Measurements from ENCODE around the gene TRIO.

The TRIO gene

DNA sequence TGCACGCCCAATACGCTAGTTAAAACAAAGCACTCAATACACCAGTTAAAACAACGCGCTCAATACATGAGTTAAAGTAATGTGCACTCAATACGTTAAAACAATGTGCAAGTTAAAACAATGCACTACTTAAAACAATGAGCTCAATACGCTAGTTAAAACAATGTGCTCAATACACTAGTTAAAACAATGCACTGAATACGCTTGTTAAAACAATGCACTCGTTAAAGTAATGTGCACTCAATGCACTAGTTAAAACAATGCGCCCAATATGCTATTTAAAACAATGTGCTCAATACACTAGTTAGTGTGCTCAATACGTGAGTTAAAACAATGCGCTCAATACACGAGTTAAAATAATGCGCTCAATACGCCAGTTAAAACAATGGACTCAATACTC lies 185.0 kb downstream of the TRIO start:
- no peak for DNase-seq (ENCODE audit: low spot score)

DNA sequence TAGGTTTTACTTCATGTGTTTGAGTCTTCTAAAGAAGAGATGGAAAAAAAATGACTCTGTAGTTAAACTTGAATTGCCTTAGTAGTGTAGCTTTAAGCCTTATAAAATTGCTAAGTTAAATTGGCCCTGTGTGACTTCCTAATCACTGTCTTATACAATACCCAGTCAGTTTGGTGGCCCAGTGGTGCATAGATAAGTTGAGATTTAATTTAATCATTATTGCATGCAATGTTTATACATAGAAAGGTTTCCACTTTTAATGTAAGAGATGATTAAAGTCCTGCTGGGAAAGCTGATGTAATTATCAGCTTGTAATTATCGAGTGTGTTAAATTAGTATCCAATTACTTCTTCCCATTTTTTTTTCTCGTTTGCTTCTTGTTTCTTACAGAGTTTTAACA lies 187.1 kb downstream of the TRIO start:
- DNase-seq (ENCODE audit: low spot score): no peak

DNA sequence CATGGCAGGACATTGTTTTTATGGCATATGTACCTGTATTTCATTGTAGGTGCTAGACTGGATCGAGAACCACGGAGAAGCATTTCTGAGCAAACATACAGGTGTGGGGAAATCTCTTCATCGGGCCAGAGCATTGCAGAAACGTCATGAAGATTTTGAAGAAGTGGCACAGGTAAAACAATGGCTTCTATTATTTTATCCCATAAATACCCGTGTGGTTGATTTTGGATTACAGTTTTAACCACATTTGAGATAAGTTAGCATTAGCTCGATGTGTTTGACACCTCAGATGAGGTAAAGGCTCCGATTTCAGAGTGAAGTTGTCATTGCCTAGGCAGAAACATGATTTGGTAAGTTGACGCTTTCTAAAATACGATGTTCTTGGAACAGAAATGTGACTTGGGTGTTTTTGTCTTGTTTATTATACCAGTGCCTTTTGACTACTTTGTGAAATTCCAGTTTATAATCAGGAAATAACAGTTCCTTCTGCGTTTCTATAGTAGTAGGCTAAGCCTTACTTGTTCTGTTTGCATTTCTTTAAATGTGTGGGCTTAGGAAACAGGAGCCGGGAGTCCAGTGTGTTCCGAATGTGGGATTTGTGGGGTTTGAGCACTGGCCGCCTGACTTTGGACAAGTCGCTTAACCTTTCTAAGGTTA lies 187.7 kb downstream of the TRIO start:
- DNase-seq (ENCODE audit: low spot score): no peak

DNA sequence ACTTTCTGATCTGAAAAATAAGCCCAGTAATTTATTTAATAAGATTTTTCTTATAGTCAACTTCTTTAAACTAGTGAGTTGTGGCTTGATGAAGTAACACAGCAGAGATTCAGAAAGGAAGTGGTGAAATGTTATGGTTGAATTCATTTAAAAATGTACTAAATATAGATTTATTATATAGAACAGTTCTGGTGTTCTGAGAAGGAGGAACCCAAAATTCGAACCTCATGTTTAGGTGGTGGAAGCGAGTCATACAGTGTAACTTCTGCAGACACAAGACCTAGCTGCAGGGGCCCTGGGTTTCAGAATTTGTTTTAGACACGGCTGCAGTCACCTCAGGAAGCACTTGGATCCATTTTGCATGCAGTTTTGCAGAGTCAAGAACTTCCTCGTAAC lies 188.2 kb downstream of the TRIO start:
- DNase-seq (ENCODE audit: low spot score): no peak

DNA sequence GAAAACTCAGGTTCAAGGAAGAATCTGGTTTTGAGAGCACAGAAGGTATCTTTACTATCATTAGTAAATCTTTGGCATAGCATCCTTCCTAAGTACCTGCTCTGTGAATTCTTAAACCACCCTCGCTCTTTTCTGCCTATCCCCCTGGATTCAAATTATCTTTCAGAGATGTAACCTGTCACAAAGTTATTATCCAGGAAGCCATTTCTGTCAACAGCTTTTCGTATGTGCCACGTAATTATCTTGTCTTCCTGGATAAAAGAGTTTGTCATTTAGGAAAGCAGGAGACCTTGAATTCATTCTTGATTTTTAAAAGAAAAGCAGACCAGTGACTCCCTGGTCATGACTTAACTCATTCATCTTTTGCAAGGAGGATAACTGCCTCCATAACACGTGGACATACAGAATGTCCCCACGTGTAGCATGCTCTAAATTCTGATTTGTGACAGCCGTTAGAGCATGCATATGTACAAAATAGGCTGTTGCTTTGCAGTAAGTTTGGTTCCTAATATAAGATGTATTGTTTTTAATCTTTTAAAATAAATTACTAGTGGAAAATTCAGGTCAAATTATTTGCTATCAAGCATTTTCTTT lies 189.0 kb downstream of the TRIO start:
- no peak for DNase-seq (ENCODE audit: low spot score)

DNA sequence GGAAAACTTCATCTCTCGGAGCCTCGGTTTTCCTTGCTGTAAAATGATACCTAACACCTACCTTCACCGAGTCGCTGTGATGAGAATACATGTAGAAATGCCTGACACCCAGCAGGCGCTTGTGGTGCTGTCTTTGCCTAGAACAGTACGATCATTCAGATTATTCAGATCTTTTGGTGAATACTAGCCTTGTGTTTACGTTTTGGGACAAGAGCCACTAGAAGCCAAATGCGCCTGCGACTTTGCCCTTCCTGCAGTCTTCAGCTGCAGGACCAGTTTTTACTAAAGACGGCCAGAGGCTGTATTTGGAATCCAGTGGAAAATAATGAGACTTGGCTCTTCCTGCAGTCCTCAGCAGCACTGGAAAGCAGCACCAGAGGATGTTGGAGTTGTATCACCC lies 189.6 kb downstream of the TRIO start:
- DNase-seq (ENCODE audit: low spot score): no peak

DNA sequence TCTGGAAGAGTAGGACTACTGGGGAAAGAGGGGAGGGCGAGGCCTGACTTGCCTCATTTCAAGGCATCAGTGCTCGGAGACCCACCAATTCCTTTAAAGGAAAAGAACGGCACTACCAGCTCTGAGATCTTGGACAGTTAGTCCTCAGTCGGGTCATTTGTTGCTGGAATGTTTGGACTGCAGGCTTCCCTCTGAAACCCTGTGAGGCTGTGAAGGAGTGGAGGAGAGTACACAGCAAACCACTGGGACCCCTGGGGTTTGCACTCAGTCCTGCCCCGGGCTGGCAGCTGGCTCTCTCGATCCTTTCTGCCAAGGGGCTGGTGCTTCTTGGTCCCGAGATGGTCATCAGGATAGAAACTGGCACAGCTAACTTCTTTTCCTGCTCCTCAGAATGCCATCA lies 194.5 kb downstream of the TRIO start:
- DNase-seq (ENCODE audit: low spot score): no peak

DNA sequence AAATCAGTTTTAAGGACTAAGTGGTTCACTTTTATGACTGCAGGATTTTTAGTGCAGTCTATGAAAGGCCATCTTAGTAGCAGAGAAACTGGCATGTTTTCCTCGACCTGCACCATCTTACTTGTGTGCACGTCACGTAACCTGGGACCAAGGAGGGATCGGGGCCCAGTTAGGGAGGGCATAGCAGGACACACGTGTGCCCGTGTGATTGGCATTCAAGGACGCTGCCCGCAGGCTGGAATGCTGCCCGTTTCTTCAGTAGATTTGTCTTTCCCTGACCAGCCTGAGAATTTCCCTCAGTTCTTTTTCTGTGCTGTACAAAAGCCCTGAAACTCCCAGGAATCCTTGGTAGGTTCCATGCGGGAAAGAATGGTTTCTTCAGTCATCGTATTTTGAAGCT lies 196.3 kb downstream of the TRIO start:
- no peak for DNase-seq (ENCODE audit: low spot score)

DNA sequence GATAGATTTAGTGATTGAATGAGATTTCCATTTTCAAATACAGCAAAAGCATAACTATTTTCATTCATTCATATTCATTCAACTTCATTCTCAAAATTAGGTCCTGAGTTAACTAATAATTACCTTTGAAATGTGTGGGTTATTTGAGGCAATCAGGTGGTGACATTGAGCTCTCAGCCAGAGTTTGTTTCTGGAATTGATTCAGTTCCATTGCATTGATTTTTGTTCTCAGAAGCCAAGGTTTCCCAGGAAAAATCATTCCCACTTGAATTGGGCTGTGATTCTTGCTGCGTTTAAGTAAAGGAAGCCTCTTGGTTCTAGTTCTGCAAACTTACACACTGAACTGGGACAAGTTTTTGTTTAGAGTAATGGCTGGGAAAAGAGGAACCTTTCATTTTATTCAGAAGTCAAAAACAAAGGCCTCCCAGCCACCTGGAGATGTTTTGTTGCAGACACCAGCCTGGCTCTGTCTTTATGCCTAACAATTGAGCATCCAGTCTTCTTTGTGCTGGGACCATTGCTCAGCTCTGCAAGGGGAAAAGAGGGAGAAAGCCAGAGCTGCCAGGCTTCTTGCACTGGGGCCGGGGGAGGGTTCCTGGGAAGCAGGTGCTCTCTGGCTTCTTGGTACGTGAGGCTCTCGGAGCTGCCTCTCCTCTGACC lies 198.6 kb downstream of the TRIO start:
- DNase-seq (ENCODE audit: low spot score): no peak

DNA sequence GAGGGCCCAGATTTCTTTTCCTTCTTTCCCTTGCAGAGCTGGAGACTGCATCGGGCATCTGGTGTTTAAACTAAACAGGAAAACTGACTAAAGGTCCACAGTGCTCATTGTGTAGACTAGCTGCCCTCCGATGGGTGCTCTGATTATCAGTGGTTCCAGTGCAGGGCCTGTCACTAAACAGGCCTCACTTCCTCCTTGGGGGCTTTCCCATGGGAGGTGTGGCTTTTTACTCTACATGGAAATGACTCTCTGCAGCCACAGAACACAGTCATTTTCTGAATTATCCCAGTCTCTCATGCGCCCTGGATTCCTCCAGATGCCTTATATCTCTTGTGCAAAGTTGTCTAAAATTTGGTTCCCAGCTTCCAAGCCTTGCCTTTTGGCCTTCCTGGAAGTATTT lies 199.2 kb downstream of the TRIO start:
- DNase-seq (ENCODE audit: low spot score): no peak

DNA sequence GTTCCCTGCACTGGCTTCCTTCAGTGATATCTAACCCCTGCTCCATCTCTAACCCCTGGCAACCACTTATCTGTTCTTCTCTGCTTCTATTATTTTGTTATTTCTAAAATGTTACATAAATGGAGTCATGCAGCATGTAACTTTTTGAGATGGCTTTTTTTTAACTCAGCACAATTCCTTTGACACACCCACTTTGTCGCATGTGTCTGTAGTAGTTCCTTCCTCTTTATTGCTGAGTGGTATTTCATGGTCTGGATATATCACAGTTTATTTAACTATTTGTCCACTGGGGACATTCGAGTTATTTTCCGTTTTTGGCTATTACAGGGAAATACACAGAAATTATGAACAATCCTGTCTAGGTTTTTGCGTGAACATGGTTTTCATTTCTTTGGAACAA lies 200.2 kb downstream of the TRIO start:
- no peak for DNase-seq (ENCODE audit: low spot score)

DNA sequence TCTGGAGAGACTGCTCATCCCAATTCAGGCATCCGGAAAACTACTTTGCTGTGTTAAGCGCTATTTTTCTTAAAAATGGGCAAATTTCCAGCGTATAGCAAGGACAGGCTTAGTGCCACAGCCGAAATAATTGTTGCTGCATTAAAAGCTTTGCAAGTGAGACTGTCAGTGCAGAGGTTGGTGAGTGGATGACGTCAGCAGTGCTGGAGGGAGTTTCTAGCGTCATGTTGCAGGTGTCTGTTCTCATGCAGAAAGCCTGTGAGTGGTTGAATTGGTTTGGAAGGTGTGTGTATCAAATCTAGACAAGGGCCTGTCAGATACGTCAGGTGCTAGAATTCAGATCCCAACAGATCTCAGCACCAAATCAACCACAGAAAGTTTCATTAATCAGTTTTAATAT lies 204.4 kb downstream of the TRIO start:
- DNase-seq (ENCODE audit: low spot score): no peak

DNA sequence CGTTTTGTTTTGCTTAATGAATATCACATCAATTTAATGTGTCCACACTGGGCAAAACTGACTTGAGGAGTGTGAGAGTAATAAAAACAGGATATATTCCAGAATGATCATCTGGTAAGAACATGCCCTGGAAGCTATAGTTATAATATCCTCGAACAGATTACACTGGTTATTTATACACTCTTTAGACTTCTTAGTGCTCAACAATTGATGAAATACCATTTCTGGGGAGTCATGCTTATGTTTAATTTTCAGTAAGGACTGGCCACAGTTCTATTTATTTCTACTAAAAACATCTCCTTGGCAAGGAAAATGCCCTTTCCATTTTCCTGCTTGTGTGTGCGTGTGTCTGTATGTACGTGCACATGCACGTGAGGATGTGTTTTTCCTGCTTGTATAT lies 205.0 kb downstream of the TRIO start:
- no peak for DNase-seq (ENCODE audit: low spot score)

DNA sequence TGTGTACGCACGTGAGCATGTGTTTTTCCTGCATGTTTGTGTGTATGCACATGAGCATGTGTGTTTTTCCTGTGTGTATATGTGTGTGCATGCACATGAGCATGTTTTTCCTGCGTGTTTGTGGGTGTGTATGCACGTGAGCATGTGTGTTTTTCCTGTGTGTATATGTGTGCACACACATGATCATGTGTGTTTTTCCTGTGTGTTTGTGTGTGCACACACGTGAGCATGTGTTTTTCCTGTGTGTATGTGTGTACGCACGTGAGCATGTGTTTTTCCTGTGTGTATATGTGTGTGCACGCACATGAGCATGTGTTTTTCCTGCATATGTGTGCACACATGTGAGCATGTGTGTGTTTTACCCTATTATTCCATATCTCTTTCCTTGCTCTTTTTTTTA lies 205.9 kb downstream of the TRIO start:
- no peak for DNase-seq (ENCODE audit: low spot score)

DNA sequence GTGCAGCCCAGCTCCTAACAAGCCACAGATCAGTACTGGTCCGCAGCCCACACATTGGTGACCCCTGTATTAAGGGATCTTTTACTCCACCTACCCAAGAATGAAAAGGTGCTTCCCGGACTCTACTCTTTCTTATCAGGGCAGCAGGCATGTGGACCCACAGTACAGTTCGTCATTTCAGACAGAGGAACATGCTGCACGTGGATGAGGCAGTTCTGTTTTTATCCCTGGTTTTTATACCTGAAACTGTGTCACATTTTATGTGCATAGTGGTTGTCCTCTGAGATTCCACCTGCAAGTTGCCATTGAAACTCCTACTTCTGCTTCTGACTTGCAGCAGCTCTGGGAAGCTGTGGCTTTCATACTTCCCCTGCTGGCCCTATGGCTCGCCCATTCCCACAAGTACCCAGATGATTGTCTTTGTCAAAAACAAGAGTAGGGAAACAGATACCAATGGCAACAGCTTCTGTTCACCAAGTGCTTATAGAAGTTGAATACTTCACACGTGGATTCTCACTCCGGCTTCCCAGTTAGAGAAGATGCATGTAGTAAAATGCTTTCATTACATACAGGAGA lies 208.0 kb downstream of the TRIO start:
- DNase-seq (ENCODE audit: low spot score): no peak

DNA sequence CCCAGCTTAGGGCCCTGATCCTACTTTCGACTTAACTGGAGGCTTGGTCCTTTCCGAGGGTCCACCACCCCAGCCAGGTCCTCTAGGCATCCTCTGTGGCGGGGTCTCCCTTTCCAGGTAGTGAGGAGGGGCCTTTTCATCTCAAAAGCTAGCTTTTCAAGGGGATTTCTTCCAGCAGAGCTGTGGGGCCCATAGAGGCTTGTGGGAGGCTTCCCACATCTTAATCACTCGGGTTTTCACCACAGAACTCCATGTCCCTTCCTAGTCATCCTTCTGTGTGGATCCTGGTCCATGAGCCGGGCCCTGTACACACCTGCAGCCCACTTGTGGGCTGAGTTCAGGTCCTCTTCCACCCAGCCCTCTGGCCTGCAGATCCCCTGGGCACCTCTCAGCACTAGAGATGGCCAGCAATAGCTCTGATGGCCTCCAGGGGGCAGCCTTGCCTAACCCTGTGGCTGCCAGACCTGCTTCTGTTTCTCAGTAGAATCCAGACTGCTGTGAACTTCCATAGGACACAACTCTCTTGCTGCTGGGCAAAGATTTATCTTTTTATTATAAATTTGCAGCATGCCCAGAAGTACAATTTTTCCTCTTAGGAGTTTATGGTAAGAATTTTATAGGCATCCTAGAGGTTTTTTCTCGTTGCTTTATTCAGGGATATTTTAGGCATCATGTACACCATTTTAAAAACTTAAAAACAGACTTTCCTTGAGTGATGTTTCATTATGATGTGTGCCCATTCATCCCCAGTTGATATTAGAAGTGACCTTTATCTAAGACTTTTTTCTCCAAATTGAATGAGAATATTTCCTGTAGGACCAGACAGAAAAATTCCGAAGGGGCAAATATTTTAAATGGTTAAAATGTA lies 208.9 kb downstream of the TRIO start:
- peak; percentile 80 for DNase-seq (ENCODE audit: low spot score)

DNA sequence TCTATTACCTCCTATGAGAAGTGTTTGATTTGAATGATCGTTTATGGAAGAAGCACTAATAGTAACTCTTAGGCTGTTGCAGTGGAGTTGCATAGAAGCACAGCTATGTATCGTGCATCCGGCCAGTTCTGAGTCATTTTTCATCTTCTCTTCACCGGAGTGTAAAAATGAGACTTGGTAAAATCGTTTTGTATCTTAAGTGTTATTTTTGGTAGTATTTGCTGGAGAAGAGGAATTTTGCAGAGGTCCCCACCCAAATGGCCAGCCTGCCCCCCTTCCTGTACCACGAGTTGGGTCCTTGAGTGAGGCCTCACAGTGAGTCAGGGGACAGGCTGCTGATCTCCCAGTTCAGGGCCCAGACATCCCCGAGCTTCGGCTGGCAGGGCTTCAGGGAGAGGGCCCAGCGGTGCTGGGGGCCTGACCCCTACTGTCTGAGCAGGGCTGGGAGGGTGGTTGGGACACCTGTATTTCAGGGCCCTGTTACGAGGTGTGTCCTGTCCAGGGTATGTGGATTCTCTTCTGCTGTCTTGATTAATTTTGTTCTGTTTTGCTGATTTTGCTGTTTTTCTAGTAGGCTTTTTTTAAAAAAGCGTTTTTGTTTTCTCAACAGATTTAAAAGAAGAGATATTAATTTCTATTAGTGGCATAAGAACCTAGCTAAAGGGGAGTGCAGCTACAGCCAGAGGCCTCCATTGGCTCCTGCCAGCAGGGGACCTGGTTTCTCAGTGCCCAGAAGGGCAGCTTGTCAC lies 210.8 kb downstream of the TRIO start:
- no peak for DNase-seq (ENCODE audit: low spot score)

DNA sequence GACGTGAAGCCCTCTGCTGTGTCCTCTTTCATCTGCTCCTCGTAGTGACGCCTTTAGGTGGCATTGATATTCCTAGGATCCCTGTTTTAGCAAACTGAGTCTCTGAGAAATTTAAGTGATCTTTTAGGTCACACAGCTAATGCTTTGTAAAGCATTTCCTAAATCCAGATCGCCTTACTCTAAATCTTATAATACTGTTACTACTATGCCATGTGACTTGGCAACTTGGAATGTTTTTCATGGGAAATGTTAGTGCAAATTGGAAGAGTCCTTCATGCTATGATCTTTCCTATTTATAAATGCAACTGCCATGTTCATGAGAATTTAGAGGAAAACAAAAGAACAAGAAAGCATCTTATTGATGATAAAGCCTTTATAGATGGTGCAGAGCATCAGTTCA lies 212.2 kb downstream of the TRIO start:
- no peak for DNase-seq (ENCODE audit: low spot score)

DNA sequence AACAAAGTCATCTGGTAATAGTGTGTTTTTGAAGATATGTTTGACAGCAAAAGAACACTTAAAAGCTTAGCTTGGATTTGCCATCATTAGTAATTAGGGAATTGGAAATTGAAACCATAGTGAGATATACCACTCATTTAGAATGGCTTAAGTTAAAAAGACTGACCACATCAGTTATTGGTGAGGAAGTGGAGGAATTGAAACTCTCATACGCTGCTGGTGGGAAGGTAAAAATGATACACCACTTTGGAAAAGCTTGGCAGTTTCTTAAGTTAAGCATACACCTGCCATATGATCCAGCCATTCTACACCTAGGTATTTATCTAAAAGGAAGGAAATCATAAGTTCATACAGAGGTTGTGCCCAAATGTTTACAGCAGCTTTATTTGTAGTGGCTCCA lies 213.2 kb downstream of the TRIO start:
- no peak for DNase-seq (ENCODE audit: low spot score)

DNA sequence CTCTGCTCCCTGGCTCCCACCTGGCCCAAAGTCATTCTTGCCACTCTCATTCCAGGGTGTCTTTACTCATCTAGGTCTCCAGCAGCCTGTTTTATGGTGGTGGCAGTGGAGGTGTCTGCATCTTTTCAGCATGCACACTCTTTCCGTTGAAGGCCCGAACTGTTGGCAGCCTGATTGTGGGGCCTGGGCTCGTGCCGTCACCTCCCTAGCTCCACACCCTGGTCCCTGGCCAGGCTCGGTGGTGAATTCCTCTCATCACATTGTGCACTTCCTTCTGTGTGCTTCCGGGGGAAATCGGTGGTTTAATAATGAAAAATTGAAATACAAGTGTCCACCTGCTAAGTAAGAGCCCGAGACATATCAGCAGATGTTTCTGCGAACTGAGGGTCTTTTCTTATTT lies 214.3 kb downstream of the TRIO start:
- DNase-seq (ENCODE audit: low spot score): no peak

DNA sequence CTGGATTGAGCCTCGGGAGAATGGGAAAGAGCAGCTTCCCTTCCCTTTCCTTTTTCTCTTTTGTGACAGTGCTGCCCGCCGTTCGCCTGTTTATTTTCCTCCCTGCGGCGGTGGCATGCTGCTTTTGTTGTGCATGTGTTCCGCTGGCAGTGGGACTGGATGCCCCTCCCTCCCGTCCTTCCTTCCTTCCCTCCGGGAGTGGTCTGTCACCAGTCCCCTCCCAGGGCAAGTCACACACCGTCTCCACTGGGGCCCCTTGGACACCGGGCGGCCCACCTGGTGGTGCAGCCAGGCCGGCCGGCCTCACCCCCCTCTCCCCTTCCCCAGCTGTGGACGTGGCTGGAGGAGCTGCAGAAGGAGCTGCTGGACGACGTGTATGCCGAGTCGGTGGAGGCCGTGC lies 214.7 kb downstream of the TRIO start:
- no peak for DNase-seq (ENCODE audit: low spot score)

DNA sequence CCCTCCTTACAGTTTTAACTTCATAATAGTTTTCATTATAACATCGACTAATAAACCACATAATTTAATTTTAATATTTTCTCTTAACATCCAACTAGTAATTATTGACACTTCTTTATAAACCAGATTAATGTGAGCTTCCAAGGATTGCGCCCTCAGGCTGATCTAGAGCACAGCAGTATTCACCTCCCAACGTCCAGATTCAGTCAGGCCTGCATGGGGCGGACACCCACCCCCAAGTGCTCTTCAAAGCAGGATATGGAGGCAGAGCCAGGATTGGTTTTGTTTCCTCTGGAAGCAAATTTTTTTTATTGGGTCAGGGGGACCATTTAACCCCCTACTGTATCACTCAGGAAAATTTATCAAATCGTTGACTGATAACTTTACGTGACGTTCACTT lies 215.4 kb downstream of the TRIO start:
- DNase-seq (ENCODE audit: low spot score): no peak
